ENCODE data around the gene CSNK1G3.
"Not testable (repeated sequence)": the region's sequence is repeated elsewhere in the genome, so short reads cannot be mapped to it uniquely, and the experiment has no call there.

CSNK1G3 gene

GRCh38 chr5:123511648-123512605 is at the start of gene CSNK1G3:
CSNK1G3 (plus strand) TSS chr5:123512177; CDS start chr5:123545664, 33,487 bp downstream.
- peak; percentile 73 to 79 for DNase-seq (ENCODE audit: low read depth in 2 of 2)

GRCh38 chr5:123466839-123467238 is 45.1 kb upstream of the CSNK1G3 start:
- DNase-seq (ENCODE audit: low read depth in 2 of 2): not testable (repeated sequence)

- no peak for DNase-seq (ENCODE audit: low read depth in 2 of 2)
These were observed 40.6 kb upstream of the CSNK1G3 start for GRCh38 chr5:123471385-123471784.

- DNase-seq (ENCODE audit: low read depth in 2 of 2): no peak
These were observed 39.6 kb upstream of the CSNK1G3 start for GRCh38 chr5:123472150-123472924.

- no peak for DNase-seq (ENCODE audit: low read depth in 2 of 2)
These were observed 37.7 kb upstream of the CSNK1G3 start for GRCh38 chr5:123474228-123474627.

GRCh38 chr5:123476731-123477130 is 35.2 kb upstream of the CSNK1G3 start:
- no peak for DNase-seq (ENCODE audit: low read depth in 2 of 2)

- no peak for DNase-seq (ENCODE audit: low read depth in 2 of 2)
These were observed 33.4 kb upstream of the CSNK1G3 start for GRCh38 chr5:123478546-123478945.

GRCh38 chr5:123482258-123482657 is 29.7 kb upstream of the CSNK1G3 start:
- no peak for DNase-seq (ENCODE audit: low read depth in 2 of 2)

- DNase-seq (ENCODE audit: low read depth in 2 of 2): no peak
These were observed 28.4 kb upstream of the CSNK1G3 start for GRCh38 chr5:123483446-123484077.

GRCh38 chr5:123485275-123485674 is 26.7 kb upstream of the CSNK1G3 start:
- DNase-seq (ENCODE audit: low read depth in 2 of 2): no peak

- DNase-seq (ENCODE audit: low read depth in 2 of 2): no peak
These were observed 24.9 kb upstream of the CSNK1G3 start for GRCh38 chr5:123486951-123487655.

GRCh38 chr5:123490974-123491373 is 21.0 kb upstream of the CSNK1G3 start:
- no peak for DNase-seq (ENCODE audit: low read depth in 2 of 2)

- not testable (repeated sequence) for DNase-seq (ENCODE audit: low read depth in 2 of 2)
These were observed 16.8 kb upstream of the CSNK1G3 start for GRCh38 chr5:123495211-123495610.

GRCh38 chr5:123496892-123497291 is 15.1 kb upstream of the CSNK1G3 start:
- DNase-seq (ENCODE audit: low read depth in 2 of 2): no peak

GRCh38 chr5:123500471-123500870 is 11.5 kb upstream of the CSNK1G3 start:
- no peak for DNase-seq (ENCODE audit: low read depth in 2 of 2)

- DNase-seq (ENCODE audit: low read depth in 2 of 2): no peak
These were observed 9.9 kb upstream of the CSNK1G3 start for GRCh38 chr5:123502120-123502519.

GRCh38 chr5:123503299-123503698 is 8.7 kb upstream of the CSNK1G3 start:
- DNase-seq (ENCODE audit: low read depth in 2 of 2): no peak

GRCh38 chr5:123505633-123506032 is 6.3 kb upstream of the CSNK1G3 start:
- DNase-seq (ENCODE audit: low read depth in 2 of 2): no peak

GRCh38 chr5:123508441-123508840 is 3.5 kb upstream of the CSNK1G3 start:
- no peak for DNase-seq (ENCODE audit: low read depth in 2 of 2)

GRCh38 chr5:123511290-123511647 is 708 bp upstream of the CSNK1G3 start:
- no peak for DNase-seq (ENCODE audit: low read depth in 2 of 2)

- no peak for DNase-seq (ENCODE audit: low read depth in 2 of 2)
These were observed 859 bp downstream of the CSNK1G3 start for GRCh38 chr5:123512611-123513461.

All from stimulated activated CD8-positive, alpha-beta memory T cell treated with anti-CD3 and anti-CD28 coated beads, Interleukin-7, amount 100 ng/mL, for 1 hour (primary cell).